HPDE6-E6E7 (cell line): ENCODE results near the gene HOXB4.

Source experiments
- DNase-seq: peaks from one replicate; pipeline ENCODE4 v3.0.0; 2011; ENCODE audit warnings: missing footprints; ENCODE audit errors: extremely low spot score

HOXB4 gene

DNA sequence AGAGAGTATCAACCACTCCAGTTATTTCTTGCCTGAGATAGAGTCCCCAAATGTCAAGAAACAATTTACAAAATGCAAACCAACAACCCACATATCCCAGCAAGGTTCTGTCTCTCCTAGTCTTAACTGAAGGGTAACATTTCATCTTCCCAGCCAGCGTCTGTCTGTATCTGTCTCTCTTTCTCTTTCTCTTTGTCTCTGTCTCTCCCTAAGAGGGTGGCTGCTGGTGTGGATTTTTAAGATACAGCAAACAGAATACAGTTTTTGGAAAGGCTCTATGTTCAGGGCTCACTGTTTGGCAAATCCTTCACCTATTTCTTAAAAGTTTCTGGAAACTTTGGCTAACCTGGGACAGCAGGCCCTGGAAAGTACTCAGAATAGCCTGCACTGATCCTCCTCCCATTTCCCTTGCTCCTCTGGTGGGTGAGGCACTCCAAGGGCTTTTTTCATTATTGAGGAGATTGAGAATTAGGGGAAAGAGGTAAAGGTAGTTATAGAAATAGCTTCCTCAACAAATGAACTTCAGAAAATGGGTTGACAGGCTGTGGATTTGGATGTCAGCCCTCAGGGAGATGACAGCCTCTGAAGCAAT, 6.2 kb downstream of the HOXB4 start:
- no peak for DNase-seq

DNA sequence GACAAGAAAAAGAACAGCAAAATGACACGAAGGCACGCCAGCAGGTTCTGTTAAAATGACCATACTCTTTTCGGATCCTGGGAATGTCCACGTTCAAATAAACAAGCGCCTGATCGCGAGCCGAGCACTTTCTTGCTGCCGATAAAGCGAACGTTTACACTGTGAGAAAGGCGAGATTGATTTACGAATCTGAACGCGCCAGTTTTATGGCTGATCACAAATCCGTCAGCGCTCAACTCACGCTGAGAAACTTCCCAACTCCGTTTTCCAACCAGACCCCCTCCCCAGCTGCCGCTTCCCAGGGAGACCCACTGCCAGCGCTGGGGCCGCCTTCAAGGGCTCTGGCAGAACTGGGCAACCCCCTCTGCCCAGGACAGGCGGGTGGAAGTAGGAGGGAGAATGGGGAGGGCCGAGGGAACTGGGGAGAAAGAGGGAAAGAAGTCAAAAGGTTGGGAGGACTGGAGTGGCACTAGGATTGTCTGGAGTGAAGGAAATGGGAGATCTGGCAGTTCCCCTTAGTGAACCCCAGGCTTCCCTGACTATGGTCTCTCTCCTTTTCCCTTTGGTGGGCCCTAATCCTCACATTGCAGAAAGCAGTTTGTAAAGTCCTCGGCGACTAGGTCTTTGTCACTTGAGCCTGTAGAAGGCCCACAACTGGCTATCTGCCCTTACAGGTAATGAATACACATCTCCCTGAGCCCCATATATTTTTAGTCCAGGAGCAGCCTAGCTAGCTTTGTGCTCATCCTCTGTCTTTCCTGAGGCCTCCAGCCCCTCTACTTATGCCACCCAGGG, 6.9 kb downstream of the HOXB4 start:
- no peak for DNase-seq

DNA sequence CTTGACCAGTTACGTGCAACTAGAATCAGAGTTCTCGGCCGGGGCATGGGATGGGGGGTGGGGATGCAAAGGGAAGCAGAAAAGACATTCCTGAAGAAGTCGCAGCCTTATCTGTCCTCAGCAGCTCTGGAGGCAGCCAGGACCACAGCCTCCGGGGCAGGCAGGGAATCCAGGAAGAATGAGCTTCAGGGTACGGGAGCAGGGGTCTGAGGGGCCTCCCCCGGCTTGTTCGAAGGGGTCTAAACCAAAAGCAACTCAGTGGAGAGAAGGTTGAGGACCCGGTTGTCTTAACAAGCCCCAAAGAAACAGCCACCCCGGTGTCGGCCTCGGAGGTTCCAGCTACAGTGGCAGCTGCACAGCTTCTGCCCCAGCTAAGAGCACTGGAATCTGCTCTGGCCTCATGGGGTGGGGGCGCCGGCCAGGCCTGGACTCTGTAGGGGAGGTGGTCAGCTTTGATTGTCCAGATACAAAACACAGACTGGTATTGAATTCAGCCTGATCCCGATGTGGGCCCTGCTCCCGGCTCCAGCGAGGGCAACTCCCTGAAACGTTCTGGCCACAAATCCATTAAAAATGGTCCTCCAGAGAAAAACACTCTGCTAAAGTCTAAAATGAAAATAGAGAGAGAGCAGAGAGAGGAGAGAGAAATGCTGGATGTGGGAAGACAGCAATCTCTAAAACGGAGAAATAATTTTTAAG, 7.7 kb downstream of the HOXB4 start:
- no peak for DNase-seq

DNA sequence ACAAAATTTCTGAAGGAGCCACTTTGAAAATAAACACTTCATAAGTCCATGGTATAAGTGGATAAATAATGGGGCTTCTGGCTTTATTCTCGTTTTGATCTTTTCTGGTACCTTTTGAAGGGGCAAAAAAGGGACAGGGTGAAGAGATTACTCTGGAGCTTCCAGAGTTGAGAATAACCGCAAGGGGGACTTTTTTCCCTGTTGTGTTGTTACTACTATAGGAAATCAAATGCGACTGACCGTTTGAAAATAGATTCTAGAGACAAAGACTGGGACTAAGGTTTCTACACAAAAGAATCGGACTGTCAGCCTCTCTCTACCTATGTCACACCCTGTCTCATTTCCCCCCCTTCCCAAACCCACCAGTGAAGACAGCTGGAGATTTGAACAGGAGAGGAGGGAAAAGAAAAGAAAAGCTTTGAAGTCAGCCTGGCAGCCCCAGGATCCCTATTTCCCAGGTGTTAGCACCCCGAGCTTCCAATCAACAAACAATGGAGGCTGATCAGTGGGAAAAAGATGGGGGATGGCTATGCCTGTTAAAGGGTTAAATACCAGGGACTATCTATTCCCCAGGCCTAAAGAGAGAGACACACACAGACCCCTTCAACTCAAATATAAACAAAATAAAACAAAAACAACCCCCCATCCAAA, 8.4 kb downstream of the HOXB4 start:
- no peak for DNase-seq

DNA sequence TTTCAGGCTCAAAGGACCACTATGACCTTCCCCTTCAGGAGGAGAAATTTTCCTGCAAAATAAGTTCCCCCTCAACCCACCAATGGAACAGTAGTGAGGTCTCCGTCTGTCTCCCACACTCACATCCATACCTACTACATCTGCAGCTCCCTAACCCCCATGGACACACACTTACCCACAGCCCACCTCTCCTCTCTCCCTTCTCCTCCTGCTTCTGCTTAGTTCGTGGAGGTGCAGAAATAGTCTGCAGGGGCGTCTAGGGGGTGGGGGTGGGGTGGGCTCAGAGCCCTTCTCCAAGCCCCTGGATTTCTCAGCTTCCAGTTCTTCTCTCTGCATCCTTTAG, 8.9 kb downstream of the HOXB4 start:
- no peak for DNase-seq

DNA sequence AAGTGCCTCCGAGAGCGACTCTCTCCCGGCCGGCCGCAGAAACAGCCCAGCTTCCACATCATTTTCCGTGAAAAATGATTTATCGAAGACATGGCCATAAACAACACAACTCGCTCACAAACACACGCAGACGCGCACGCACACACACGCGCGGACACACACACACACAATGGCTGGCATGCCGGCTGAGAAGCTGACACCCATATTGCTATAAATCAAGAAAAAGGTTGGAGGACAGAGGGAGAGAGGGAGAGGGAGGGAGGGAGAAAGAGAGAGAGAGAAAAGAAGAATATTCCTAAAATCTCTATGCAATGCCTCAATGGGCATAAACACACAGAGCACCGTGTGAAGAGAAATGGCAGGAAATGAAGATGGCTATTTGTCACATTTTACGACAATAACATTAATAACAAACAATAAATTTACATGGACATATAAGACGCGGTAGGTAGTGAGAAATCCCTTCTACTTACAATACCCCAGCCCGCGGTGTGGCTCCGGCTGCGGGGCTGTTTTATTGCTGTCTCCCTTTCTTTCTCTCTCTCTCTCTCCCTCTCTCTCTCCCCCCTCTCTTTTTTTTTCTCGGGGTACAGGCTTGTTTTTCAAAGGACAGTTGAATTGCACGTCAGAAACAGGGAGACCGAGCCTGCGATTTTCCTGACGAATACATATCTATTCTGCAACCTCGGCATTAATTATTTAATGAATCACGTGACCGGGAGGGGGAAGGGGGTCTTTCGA, 9.5 kb downstream of the HOXB4 start:
- DNase-seq, result no peak

DNA sequence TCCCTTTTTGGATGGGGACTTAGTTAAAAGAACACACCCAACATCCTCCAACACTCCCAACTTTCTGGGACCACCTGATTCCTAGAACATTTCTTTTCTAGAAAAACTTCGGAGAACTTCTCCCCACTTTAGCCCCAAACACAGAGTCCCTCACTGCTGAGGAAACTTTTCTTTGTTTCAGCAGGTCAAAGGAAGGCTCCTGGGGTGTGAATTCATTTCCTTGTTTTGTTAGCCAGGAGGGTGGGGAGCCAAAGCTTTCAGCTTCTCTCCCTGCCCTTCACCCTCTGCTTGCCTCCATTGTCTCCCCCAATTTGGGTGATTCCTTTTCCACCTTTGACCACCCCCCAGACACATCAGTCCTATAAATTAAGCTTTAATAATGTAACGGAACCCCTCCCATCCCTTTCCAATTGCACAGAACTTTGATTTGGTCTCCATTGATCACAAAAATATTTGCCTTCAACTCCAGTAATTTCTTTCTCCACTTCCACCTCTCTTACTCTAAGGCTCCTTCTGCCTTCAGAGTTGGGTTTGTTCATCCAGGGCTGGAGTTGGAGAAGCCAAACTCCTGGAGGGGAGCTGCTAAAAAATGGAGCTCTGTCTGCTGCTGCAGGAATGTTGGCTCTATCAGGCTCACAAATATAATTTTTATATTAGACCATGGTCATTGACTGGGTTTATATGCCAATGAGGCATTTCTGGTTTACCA, 10.3 kb downstream of the HOXB4 start:
- no peak for DNase-seq

DNA sequence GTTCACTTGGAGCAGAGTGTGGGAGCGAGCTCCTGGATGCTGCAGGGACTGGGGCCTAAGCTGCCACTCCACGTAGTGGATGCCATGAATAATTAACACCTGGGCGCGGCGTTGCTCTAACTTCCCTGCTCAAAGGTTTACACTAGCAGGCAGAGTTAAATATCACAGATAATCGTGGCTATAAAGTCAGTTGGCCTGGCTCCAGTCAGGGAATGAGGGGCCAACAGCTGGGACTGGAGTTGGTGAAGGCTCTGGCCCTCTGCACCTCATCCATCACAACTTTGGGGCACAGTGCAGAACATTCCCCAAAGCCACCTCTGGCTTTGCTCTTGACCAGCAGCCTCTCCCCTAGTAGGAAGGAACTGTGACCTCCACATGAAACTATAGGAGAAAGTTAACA, 10.9 kb downstream of the HOXB4 start:
- DNase-seq, result no peak

DNA sequence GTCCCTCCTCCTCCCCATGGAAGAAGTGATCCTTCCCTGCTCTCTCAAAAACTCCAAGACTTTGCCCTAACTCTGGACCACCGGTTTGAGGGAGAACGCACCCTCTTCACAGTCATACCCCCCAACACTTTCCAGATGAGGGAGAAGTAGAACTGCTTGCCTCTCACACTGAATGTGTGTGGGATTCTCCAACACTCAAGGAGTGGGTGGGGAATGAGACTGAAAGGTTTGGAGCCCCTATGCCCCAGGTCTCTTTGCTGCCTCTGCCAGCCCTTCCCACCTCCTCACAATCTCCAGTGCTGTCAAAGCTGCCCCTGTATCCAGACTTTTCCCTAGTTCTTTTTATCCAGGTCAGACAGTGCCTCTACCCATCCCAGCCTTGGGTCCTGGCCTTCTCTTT, 11.4 kb downstream of the HOXB4 start:
- no peak for DNase-seq

GRCh38 chr17:48565925-48566710, 12.0 kb downstream of the HOXB4 start:
- DNase-seq, result no peak

DNA sequence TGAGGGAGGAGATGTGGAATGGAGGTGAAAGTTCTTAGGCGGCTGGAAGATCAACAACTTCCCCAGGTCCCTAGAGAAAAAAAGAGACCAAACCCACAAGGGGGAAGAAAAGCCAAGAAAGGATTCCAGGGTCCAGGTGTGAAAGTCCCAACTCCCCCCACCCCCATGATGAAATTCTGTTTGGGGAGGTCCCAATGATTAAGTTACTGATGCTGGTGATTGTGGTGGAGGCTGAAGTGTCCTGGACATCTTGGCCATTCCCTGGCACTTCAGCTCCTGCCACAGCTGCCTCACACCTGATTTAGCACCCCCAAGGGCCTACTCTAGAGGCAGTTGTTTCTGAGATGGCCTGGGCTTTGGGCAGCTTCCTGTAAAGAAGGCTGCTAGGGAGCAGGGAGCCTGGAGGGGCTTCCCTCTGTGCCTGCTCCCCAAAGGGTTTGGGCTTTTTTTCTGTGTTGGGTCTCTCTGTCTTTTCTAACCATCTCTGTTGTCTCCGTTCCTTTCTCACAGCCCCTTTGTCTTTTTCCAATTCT, 13.1 kb downstream of the HOXB4 start:
- DNase-seq, result no peak

- DNase-seq, result peak; percentile 14
These were observed 13.7 kb downstream of the HOXB4 start for GRCh38 chr17:48564188-48565021.

GRCh38 chr17:48563867-48564187, 14.3 kb downstream of the HOXB4 start:
- DNase-seq, result no peak

GRCh38 chr17:48563385-48563838, 14.7 kb downstream of the HOXB4 start:
- DNase-seq, result no peak

DNA sequence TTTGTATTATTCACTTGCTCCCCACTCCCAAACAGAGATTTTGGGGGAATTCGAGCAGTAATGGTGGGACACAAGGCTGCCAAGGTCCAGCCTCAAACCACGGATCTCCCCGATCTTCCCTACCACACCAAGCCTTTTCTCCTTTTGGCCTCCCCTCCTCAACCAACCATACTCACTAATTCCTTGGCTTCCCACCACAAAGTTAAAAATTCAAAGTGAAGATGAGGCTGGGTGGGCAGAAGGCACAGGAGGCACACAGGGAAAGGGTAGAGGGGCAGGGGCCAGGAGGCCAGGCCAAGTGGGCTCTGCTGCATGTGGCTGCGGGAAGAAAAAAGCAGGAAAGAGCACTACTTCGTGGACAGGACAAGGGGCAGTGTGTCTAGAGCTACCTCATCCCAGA, 15.2 kb downstream of the HOXB4 start:
- DNase-seq, result no peak

GRCh38 chr17:48561884-48562810, 16.0 kb downstream of the HOXB4 start:
- no peak for DNase-seq

DNA sequence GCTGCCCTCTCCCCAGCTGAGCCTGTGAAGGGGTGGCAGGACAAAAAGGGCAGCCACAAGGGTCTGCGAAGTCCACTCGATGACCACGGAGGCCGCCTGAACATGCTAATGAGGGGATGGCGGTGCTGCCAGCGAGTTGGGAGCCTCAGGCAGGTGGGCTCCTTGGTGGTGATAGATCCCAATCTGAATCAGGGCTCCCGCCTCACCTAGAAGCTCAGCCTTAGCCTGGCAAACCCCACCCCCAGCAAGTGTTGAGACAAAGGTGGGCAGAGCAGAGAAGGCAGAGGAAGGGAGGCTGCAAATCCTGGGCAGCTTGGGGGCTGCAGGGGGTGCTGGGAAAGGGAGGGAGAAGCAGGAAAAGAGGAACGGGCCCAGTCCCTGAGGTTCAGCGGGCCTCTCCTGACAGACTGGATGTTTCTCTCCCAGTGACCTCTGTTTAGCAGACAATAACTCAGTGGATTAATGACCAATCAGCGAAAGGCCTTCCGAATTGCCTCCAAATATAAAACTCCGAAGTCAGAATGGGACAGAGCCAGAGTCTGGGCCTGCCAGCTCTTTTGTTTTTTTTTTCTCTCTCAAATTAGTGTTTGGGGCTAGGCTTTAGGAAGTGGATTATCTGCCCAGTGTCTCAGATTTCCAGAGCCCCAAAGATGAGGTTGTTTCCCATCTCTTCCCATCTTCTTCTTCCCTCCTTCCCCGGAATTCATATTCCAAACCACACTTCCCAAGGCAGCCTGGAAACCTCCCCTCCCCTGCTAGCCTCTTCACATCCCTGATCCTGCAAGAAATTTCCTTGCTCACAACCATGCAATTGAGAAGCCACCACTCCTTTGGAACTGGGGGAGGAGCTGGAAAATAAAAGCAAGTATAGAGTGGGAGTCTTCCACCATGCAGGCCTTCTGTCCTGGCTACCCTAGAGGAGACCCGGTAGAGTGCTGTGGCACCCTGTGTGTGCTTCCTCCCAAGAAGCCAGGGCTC, 18.0 kb downstream of the HOXB4 start:
- DNase-seq, result no peak
